Left lobe of liver (tissue), 2 donors: ENCODE results near the gene TENM3. TPM values are rescaled to one million over a fixed set of nuclear protein-coding genes. Genes with fewer than 3 reads are reported as not detected.

ENCODE experiments used
- ATAC-seq: fragments of 200-7000 bp; cut with Tn5 transposase; one replicate; pipeline ENCODE4 v1.9.1; 2020; ENCODE audit warnings: mild to moderate bottlenecking, moderate library complexity
- DNase-seq: peaks from one replicate; pipeline ENCODE4 v3.0.0-alpha.2; 2020; ENCODE audit warnings: low spot score
- total RNA-seq: library from RNA; stranded (reverse); gene quantifications from one replicate; pipeline ENCODE4 v1.2.1, GENCODE V29; 2021
- donor health status: DM: no; HTN: no; CAD: no; lungs with moderate emphysema.
- donor health status: DM: no; HTN: yes; CAD: no.

TENM3 gene
- total RNA-seq, 1 donor from 2014 or later = 1.4 TPM

DNA sequence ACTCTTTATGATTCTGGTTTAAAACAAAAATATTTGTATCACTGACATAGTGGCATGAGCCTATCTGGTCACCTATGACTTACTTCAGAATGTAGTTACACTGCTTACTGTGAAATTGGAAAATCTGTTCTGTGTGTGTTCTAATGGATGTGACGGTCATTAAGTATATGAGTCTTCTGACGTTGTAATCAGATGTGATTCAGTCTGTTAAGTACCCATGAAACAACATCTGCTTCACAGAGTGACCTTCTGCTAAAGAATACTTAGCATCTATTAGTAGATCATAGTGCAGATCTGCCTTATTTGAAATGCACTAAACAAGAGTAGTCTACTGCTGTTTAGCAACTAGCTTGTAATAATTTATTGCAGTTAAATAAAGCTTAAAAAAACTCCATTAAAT lies 356.9 kb downstream of the TENM3 start:
- DNase-seq (no peak), ATAC-seq (no peak)

DNA sequence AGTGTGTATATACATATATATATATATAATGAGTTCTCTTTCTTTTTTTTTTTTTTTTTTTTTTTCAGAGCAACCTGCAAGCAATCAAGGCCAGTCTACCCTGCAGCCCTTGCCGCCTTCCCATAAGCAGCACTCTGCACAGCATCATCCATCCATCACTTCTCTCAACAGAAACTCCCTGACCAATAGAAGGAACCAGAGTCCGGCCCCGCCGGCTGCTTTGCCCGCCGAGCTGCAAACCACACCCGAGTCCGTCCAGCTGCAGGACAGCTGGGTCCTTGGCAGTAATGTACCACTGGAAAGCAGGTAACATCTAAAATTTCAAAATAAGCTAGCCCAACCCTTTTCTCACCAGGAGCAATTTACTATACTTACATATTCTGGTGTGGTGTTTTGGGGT lies 357.7 kb downstream of the TENM3 start:
- ATAC-seq = no peak
- DNase-seq = no peak

DNA sequence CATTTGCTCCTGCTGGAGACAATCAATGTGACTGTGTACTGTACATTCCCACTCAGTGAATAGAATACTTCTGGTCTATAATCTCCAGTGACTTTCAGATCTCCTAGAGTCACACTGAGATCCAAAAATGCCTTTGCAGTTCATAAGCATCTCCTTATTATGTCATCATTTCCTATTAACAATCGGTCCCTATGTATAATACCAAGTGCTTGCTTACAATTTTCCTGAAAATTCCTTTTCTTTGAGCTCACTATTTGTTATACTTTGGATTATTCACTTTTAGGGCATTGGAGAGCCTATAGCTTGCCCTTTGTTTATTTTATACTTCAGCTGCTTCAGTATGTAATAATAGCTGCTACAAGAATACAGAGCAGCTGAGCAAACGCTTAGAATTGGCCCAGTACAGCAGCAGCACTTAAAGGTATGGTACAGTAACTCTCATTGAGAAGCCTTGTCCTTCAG lies 361.0 kb downstream of the TENM3 start:
- no peak for DNase-seq
- no peak for ATAC-seq

- ATAC-seq = no peak
- DNase-seq = no peak
Measured at GRCh38 chr4:182604953-182605352, 361.8 kb downstream of the TENM3 start.

GRCh38 chr4:182608525-182608924 lies 365.3 kb downstream of the TENM3 start:
- DNase-seq (no peak), ATAC-seq (no peak)

- ATAC-seq = no peak
Measured at GRCh38 chr4:182616476-182616875, 373.3 kb downstream of the TENM3 start.

DNA sequence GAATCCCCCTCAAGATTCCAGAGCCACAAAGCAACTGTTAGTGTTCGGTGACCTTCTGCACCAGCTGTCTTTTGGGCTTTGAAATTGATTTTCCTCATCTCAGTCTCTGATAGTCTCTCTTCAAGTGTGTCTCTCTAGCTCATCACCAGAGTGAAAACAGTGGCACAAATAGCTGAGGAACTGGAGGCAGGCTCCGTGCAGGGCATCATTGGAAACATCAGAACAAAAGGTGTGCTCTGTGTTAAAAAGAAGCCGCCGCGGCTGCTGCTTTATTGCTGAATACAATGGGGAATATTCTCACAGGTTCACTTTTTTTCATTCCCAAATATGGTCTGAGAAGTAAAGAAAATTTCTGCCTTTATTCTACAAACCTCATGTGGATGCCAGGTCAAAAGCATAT lies 376.5 kb downstream of the TENM3 start:
- ATAC-seq (no peak), DNase-seq (no peak)

More at GRCh38 chr4:182616476-182616875, 373.3 kb downstream of the TENM3 start:
- DNase-seq = no peak

- ATAC-seq = no peak
- DNase-seq = no peak
Measured at GRCh38 chr4:182620111-182620980, 377.1 kb downstream of the TENM3 start.

- DNase-seq (no peak), ATAC-seq (no peak)
Measured at GRCh38 chr4:182624281-182624680, 381.1 kb downstream of the TENM3 start.

GRCh38 chr4:182625193-182625592 lies 382.0 kb downstream of the TENM3 start:
- ATAC-seq (no peak), DNase-seq (no peak)

- ATAC-seq (no peak), DNase-seq (no peak)
Measured at GRCh38 chr4:182627996-182628395, 384.8 kb downstream of the TENM3 start.

DNA sequence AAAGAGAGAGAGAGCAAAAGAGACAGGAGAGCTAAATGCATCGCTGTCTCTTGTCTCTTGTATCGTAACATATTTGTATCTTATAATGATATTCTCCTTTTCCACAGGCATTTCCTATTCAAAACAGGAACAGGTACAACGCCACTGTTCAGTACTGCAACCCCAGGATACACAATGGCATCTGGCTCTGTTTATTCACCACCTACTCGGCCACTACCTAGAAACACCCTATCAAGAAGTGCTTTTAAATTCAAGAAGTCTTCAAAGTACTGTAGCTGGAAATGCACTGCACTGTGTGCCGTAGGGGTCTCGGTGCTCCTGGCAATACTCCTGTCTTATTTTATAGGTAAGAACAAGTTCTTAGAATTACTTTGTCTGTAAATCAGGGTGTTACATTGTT lies 385.3 kb downstream of the TENM3 start:
- ATAC-seq (no peak), DNase-seq (no peak)

GRCh38 chr4:182629096-182629495 lies 385.9 kb downstream of the TENM3 start:
- no peak for ATAC-seq
- DNase-seq = no peak

DNA sequence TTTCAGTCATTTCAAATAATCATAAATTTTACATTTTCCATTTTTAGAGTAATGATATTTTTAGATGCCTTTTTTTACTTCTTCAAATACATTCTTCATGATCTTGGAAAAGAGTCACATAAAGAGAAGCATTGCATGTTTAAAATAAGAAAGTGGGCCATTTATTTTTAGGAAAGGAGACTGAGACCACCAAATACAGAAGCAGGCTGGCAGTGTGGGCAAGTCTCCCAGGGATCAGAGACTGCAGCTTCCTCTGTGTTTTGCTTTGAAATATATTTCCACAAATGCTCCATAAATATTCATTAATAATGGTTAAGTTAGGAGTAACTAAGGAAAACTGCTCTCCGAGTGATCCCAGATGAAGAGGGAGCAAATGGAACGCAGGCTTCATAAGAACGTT lies 397.3 kb downstream of the TENM3 start:
- no peak for ATAC-seq

GRCh38 chr4:182640932-182641331 lies 397.7 kb downstream of the TENM3 start:
- ATAC-seq (no peak), DNase-seq (no peak)

More for the DNA sequence above, 397.3 kb downstream of the TENM3 start:
- DNase-seq = no peak

DNA sequence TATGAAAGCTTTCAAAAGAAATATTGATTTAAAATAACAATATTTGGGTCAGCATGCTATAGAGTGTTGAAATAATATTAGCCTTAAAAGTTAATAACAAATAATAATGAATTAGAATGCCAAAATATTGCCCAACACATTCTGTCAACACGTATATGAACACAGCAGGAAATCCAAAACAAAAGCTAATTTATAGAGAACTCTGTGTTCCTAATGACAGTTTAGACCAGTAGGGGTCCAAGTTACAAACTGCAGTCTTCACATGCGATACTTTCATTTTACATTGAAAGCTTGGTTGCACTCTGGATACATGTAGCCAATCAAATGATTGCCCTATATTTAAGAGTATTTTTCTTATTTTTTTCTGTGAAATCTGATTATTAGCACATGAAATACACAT lies 399.6 kb downstream of the TENM3 start:
- DNase-seq = no peak
- no peak for ATAC-seq

DNA sequence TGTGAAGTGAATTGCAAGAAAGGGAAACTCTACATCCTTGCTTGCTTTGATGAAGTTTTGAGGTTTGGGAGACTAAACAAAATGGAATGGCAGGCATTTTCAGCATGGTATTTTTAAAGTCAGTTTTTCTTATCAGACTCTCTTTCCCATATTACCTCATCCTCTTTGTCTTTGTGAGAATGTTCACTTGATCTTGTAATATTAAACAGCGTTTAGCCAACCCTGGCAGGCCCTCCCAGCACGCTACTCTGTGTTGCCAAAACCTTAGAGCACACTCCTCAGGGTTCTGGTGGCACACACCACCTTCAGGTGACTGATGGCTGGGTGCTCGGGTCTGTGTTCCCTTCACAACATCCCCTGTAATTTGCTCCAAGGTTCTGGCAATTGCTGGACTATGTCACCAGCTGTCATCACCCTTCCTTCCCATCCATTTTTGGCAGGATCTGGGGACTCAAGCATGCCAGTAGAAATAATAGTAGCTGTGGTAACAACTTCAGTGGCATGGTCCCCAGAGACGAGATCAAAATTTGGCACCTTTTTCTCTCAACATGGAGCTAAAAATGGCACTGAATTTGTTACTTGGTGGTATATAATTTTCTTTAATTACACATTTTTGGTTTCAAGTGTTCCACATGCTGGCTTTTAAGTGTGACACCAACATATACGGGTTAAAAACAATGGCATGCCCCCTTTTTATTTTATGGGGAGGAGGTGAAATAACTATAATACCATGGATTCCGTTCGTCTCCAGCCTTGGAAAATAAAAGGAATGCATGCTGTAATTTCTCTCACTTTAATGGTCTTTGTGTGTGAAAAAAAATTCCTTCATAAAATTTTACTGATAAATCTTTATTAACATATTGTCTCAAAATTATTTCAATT lies 400.8 kb downstream of the TENM3 start:
- DNase-seq (no peak), ATAC-seq (no peak)

GRCh38 chr4:182644683-182645050 lies 401.5 kb downstream of the TENM3 start:
- DNase-seq (no peak), ATAC-seq (no peak)

DNA sequence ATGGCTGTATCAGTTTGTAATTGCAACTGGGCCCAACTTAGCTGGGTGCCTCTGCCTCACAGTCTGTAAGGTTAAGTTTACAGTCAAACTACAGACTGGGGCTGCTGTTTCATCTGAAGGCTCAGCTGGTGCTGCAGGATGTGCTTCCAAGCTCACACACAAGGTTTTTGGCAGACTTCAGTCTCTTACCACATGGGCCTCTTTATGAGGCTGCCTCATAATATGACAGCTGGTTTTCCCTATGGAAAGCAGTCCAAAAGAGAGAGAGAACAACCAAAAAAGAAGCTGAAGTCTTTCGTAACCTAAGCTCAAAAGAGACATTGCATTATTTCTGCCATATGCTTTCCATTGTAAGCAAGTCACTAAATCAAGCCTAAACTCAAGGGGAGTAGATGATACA lies 402.3 kb downstream of the TENM3 start:
- no peak for ATAC-seq
- no peak for DNase-seq

DNA sequence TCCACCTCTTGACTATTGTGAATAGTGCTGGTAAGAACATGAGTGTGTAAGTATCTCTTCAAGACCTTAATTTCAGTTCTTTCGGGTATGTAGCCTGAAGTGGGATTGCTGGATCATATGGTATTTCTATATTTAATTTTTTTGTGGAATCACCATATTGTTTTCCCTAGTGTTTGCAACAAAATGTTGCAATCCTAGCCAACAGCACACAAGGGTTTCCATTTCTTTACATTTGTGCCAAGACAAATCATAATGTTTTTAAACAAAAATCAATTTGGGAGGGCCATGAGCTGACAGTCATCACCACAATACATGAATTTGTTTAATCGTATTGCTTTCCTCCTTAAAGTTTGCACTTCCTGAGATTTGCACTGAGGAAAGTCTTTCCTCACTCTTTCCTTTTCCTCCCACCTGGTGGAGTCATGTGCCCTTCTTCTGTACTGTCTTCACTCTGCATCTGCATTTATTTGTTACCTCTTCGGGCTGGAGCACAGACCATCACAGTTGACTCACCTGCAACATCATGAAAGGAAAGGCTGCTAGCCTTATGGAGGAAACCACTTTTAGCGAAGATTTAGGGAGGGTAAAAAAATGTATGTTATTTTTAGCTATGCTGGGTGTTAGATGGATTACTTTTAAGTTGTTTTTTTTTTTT lies 404.6 kb downstream of the TENM3 start:
- ATAC-seq (no peak), DNase-seq (no peak)

DNA sequence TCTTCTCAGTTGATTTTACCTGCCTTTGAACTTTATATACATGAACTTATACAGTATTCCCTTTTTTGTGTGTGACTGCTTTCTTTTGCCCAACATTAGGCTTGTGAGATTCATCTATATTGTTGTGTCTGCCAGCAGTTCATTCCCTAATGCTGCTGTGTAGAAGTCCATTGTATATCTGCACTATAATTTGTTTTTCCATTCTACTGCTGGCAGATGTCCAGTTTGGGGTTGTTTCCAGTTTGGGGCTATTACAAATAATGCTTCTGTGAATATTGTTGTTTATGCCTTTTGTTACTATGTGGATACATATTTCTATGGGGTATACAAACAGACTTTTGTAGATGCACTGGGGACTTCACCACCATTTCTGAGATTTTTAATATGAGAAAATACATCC lies 405.6 kb downstream of the TENM3 start:
- DNase-seq (no peak), ATAC-seq (no peak)
